Fibroblast of lung (primary cell): ENCODE measurements around the gene GRHL1. TPM values are rescaled to one million over a fixed set of nuclear protein-coding genes. Genes with fewer than 3 reads are reported as not detected.

ENCODE experiments used
- DNase-seq, 2 donors: peaks; one replicate each; pipeline versions ENCODE4 v3.0.0 to v3.0.0-alpha.2; 2010; ENCODE audit warnings: low read depth in 2 of 2
- H2AFZ ChIP-seq: 2 replicates; pipeline ENCODE4 v1.5.1; 2012; ENCODE audit warnings: low read length, control low read depth, inconsistent platforms
- H3K27ac ChIP-seq: 2 replicates; pipeline ENCODE4 v1.5.1; 2011; ENCODE audit warnings: low read length, control low read depth; ENCODE audit not compliant: insufficient read depth
- H3K27me3 ChIP-seq: 2 replicates; pipeline ENCODE4 v1.5.1; 2011; ENCODE audit warnings: mild to moderate bottlenecking, low read length; ENCODE audit not compliant: control insufficient read depth, insufficient read depth
- H3K36me3 ChIP-seq: 2 replicates; pipeline ENCODE4 v1.5.1; 2011; ENCODE audit warnings: low read length; ENCODE audit not compliant: control insufficient read depth, insufficient read depth
- H3K4me1 ChIP-seq: 2 replicates; pipeline ENCODE4 v1.5.1; 2011; ENCODE audit warnings: low read length; ENCODE audit not compliant: control insufficient read depth, insufficient read depth; ENCODE audit errors: extremely low read depth
- H3K4me2 ChIP-seq: 2 replicates; pipeline ENCODE4 v1.5.1; 2011; ENCODE audit warnings: low read length, control low read depth; ENCODE audit not compliant: insufficient read depth; ENCODE audit errors: extremely low read depth
- H3K4me3 ChIP-seq, 4 experiments: fragments of 200-600 bp in 1 of 4; sonication (generic) in 1 of 4; replicated peaks in 1 of 4; 2 replicates each; pipeline ENCODE4 v1.5.1; 2011 to 2016; ENCODE audit warnings: low read length in 4 of 4, low read depth in 3 of 4, mild to moderate bottlenecking in 3 of 4, control low read depth in 2 of 4, inconsistent platforms in 1 of 4, mixed read lengths in 1 of 4; ENCODE audit not compliant: insufficient read depth in 1 of 4; ENCODE audit errors: control extremely low read depth in 1 of 4
- H3K79me2 ChIP-seq: 2 replicates; pipeline ENCODE4 v1.5.1; 2012; ENCODE audit warnings: mild to moderate bottlenecking, low read length, inconsistent platforms; ENCODE audit not compliant: control insufficient read depth, insufficient read depth
- H3K9ac ChIP-seq: 2 replicates; pipeline ENCODE4 v1.5.1; 2011; ENCODE audit warnings: mild to moderate bottlenecking, low read length, control low read depth; ENCODE audit not compliant: insufficient read depth
- H3K9me3 ChIP-seq: 2 replicates; pipeline ENCODE4 v1.5.1; 2012; ENCODE audit warnings: low read depth, low read length; ENCODE audit not compliant: control insufficient read depth, insufficient read depth
- H4K20me1 ChIP-seq: 2 replicates; pipeline ENCODE4 v1.5.1; 2011; ENCODE audit warnings: low read length; ENCODE audit not compliant: control insufficient read depth, insufficient read depth; ENCODE audit errors: extremely low read depth
- CTCF ChIP-seq, 2 donors: IDR thresholded peaks in 1 of 2; conservative IDR thresholded peaks in 1 of 2; 1 replicate in 1 of 2; 2 replicates in 1 of 2; pipeline ENCODE4 v1.5.1; 2011 to 2012; ENCODE audit warnings: low read length in 2 of 2, control low read depth in 1 of 2, inconsistent platforms in 1 of 2, low read depth in 1 of 2, mild to moderate bottlenecking in 1 of 2
- EZH2 ChIP-seq: IDR thresholded peaks from 2 replicates; pipeline ENCODE4 v1.5.1; 2012; ENCODE audit warnings: low read length, control low read depth, mild to moderate bottlenecking; ENCODE audit errors: missing control alignments
- polyA plus RNA-seq, 2 donors: library from polyadenylated mRNA; depleted of rRNA in 1 of 2; stranded (reverse) in 1 of 2; unstranded in 1 of 2; fragments of >200 nt; gene quantifications; 2 replicates each; pipeline ENCODE4 v1.2.1, GENCODE V29; 2011 to 2012; ENCODE audit warnings: missing spikeins in 1 of 2
- total RNA-seq: library from RNA; depleted of rRNA; stranded (reverse); fragments of >200 nt; gene quantifications from 2 replicates; pipeline ENCODE4 v1.2.1, GENCODE V29; 2014

GRHL1 gene
- total and polyA plus RNA-seq, 2 donors (not counting 1 experiment from before 2014, with no cell fraction given), result 0.65 to 0.99 TPM

- Histone ChIP-seq H3K4me1 (no peaks in the 10 kb centered on the region), H2AFZ (no peak overlapping the region), H3K36me3 (no peaks in the 10 kb centered on the region), H3K9ac (no peak overlapping the region), H3K4me2 (no peak overlapping the region), H4K20me1 (no peaks in the 10 kb centered on the region), H3K9me3 (no peaks in the 10 kb centered on the region), H3K79me2 (no peaks in the 10 kb centered on the region), H3K4me3 (no peak overlapping the region), H3K27ac (no peak overlapping the region), H3K27me3 (no peaks in the 10 kb centered on the region)
- no peak for TF ChIP-seq CTCF (conservative IDR thresholded peaks at IDR 0.05 in 1 of 2, IDR thresholded peaks at IDR 0.05 in 1 of 2; ENCODE audit: low read depth in 1 of 2, low read length in 2 of 2)
- no peak for TF ChIP-seq EZH2
- DNase-seq, result no peak
These were observed 41.1 kb downstream of the GRHL1 start for GRCh38 chr2:9992427-9993187.

GRCh38 chr2:9993488-9994165 is 42.1 kb downstream of the GRHL1 start:
- Histone ChIP-seq H2AFZ (no peak overlapping the region), H3K4me2 (no peak overlapping the region), H3K27me3 (no peaks in the 10 kb centered on the region), H3K4me1 (no peaks in the 10 kb centered on the region), H3K79me2 (no peaks in the 10 kb centered on the region), H3K27ac (no peak overlapping the region), H3K36me3 (no peaks in the 10 kb centered on the region), H3K9ac (no peak overlapping the region), H3K9me3 (no peaks in the 10 kb centered on the region), H3K4me3 (no peak overlapping the region), H4K20me1 (no peaks in the 10 kb centered on the region)
- TF ChIP-seq EZH2 (no peak), CTCF (conservative IDR thresholded peaks at IDR 0.05 in 1 of 2, IDR thresholded peaks at IDR 0.05 in 1 of 2; ENCODE audit: low read depth in 1 of 2, low read length in 2 of 2) (peak in 1 of 2 donors; percentile 17)
- DNase-seq, result no peak

GRCh38 chr2:9994462-9994861 is 43.0 kb downstream of the GRHL1 start:
- Histone ChIP-seq H3K9ac (no peak overlapping the region), H3K27ac (no peak overlapping the region), H3K79me2 (no peaks in the 10 kb centered on the region), H3K9me3 (no peaks in the 10 kb centered on the region), H4K20me1 (no peaks in the 10 kb centered on the region), H3K27me3 (no peaks in the 10 kb centered on the region), H3K36me3 (no peaks in the 10 kb centered on the region), H3K4me3 (no peak overlapping the region), H3K4me1 (no peaks in the 10 kb centered on the region), H2AFZ (no peak overlapping the region), H3K4me2 (no peak overlapping the region)
- no peak for DNase-seq
- no peak for TF ChIP-seq EZH2
- TF ChIP-seq CTCF (conservative IDR thresholded peaks at IDR 0.05 in 1 of 2, IDR thresholded peaks at IDR 0.05 in 1 of 2; ENCODE audit: low read depth in 1 of 2, low read length in 2 of 2), result no peak
